Fibroblast of skin of left quadriceps (primary cell): ENCODE data around the gene CST1.

Source experiments
- DNase-seq, 2 experiments: peaks; one replicate each; pipeline ENCODE4 v3.0.0-alpha.2; 2013; ENCODE audit warnings: low read depth in 2 of 2

The CST1 gene

GRCh38 chr20:23710771-23711170 is 40.0 kb downstream of the CST1 start:
- DNase-seq = no peak

GRCh38 chr20:23705895-23706294 is 44.8 kb downstream of the CST1 start:
- no peak for DNase-seq

DNA sequence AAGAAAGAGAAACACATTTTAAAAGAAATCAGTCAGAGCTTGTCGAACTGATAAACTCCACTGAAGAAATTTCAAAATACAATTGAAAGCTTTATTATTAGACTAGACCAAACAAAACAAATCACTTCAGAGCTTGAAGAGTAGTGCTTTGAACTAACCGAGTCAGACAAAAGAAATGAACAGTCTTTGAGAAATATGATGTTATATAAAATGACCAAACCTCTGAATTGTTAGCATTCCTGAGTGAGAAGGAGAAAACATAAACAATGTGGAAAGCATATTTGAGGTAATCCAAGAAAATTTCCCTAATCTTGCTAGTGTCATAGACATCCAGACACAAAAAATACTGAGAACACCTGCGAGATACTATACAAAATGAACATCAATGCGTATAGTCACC is 48.7 kb downstream of the CST1 start:
- DNase-seq = no peak

DNA sequence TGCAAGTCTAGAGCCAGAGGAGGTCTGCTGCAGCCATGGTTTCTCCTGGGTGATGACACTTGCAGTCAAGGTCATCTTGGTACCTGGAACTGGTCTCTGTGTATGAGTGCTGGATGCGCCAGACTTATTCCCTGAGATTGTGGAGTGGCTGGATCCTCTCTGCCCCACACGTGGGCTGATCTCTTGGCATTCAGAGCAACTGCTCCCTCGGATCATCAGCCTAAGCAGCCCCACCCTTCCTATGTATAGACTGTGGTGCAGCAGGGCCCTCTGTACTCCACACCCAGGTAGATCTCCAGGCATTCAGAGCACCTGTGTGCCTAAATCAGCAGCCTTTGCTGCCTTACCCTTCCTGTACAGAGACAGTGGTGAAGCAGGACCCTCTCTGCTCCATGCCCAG is 49.8 kb downstream of the CST1 start:
- DNase-seq = no peak

- DNase-seq = no peak
These were observed 52.8 kb downstream of the CST1 start for GRCh38 chr20:23697947-23698346.
